Raji (cell line): ENCODE data around the gene ARFGEF2.

Experiments used
- POLR2A ChIP-seq: IDR thresholded peaks from 2 replicates; pipeline ENCODE4 v1.6.1; 2011; ENCODE audit warnings: low read depth, low read length, control low read depth; ENCODE audit not compliant: insufficient read depth

ARFGEF2 gene

GRCh38 chr20:48893374-48893773 is 28.1 kb upstream of the ARFGEF2 start:
- TF ChIP-seq POLR2A = no peak

- no peak for TF ChIP-seq POLR2A
These were observed 24.1 kb upstream of the ARFGEF2 start for GRCh38 chr20:48897305-48898010.

GRCh38 chr20:48898210-48898609 is 23.3 kb upstream of the ARFGEF2 start:
- TF ChIP-seq POLR2A = no peak

- TF ChIP-seq POLR2A = no peak
These were observed 22.5 kb upstream of the ARFGEF2 start for GRCh38 chr20:48898896-48899530.

- TF ChIP-seq POLR2A = no peak
These were observed 21.6 kb upstream of the ARFGEF2 start for GRCh38 chr20:48899881-48900280.

GRCh38 chr20:48901326-48901725 is 20.2 kb upstream of the ARFGEF2 start:
- TF ChIP-seq POLR2A = no peak

GRCh38 chr20:48903705-48904104 is 17.8 kb upstream of the ARFGEF2 start:
- no peak for TF ChIP-seq POLR2A

- TF ChIP-seq POLR2A = no peak
These were observed 16.8 kb upstream of the ARFGEF2 start for GRCh38 chr20:48904566-48905296.

- no peak for TF ChIP-seq POLR2A
These were observed 16.2 kb upstream of the ARFGEF2 start for GRCh38 chr20:48905297-48905647.

GRCh38 chr20:48906221-48906877 is 15.2 kb upstream of the ARFGEF2 start:
- TF ChIP-seq POLR2A = no peak

- no peak for TF ChIP-seq POLR2A
These were observed 12.7 kb upstream of the ARFGEF2 start for GRCh38 chr20:48908656-48909319.

GRCh38 chr20:48909910-48910309 is 11.6 kb upstream of the ARFGEF2 start:
- TF ChIP-seq POLR2A = no peak

GRCh38 chr20:48910347-48910781 is 11.1 kb upstream of the ARFGEF2 start:
- no peak for TF ChIP-seq POLR2A

- TF ChIP-seq POLR2A = no peak
These were observed 9.4 kb upstream of the ARFGEF2 start for GRCh38 chr20:48912065-48912464.

GRCh38 chr20:48916699-48917098 is 4.8 kb upstream of the ARFGEF2 start:
- TF ChIP-seq POLR2A = no peak

- TF ChIP-seq POLR2A = no peak
These were observed 2.1 kb upstream of the ARFGEF2 start for GRCh38 chr20:48919336-48919881.
